GM10266 (cell line): Measurements from ENCODE around the gene CRACR2A.

Source experiments
- DNase-seq: peaks from one replicate; pipeline ENCODE4 v3.0.0; 2012; ENCODE audit errors: extremely low spot score
- TF ChIP-seq, protein P1 (sequence below): IDR thresholded peaks from 2 replicates; pipeline ENCODE4 v1.5.1; 2012; ENCODE audit warnings: mild to moderate bottlenecking, low read depth; ENCODE audit not compliant: control insufficient read depth, insufficient read depth; ENCODE audit errors: missing control alignments

CRACR2A gene

DNA sequence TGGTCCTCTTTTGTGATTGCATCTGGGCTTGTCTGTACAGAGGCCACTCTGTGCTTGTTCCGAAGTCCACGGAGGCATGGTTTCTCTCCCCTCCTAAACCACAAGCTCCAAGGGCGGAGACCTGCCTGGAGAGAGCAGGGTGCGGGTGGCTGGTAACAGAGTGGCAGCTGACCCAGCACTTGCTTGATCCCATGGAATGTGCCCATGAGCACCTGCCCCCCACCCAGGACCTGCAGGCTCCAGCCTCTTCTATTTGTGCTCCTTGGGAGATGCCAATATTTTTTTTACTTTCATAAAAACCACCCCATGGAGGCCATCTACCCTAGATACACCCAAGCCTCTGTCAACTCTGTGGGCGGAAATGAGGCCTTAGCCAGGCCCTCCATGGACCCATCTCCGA, 157.2 kb downstream of the CRACR2A start:
- no peak for DNase-seq
- TF ChIP-seq, protein P1, sequence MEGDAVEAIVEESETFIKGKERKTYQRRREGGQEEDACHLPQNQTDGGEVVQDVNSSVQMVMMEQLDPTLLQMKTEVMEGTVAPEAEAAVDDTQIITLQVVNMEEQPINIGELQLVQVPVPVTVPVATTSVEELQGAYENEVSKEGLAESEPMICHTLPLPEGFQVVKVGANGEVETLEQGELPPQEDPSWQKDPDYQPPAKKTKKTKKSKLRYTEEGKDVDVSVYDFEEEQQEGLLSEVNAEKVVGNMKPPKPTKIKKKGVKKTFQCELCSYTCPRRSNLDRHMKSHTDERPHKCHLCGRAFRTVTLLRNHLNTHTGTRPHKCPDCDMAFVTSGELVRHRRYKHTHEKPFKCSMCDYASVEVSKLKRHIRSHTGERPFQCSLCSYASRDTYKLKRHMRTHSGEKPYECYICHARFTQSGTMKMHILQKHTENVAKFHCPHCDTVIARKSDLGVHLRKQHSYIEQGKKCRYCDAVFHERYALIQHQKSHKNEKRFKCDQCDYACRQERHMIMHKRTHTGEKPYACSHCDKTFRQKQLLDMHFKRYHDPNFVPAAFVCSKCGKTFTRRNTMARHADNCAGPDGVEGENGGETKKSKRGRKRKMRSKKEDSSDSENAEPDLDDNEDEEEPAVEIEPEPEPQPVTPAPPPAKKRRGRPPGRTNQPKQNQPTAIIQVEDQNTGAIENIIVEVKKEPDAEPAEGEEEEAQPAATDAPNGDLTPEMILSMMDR, result no peak

- no peak for DNase-seq
- TF ChIP-seq, protein P1, result no peak
Observed at GRCh38 chr12:3594966-3595365, 157.9 kb downstream of the CRACR2A start.

DNA sequence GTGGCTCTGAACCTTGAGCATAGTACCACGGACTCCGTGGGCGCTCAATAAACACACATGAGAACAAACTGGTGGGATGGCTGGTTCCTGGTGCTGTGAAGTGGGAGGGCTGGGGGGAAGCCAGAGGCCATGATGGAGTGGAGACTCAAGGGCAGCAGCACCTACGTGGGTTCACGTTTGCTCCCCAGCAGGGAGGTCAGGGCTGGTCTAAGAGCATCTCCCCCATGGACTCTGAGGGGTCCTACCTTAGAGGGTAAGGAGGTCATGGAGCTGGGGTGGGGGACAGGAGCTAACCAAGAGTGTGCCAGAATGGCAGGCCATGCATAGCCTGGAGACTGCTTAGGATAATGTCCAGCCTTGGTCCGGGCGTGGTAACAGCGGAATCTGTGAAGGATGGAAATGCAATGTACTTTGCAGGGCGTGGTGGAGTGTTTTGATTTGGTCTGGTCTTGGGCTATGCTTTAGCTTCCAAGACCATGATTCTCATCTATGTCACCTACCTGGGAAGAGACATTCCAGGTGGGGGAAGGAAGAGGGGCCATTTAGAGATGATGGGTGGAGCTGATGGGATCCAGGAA, 158.9 kb downstream of the CRACR2A start:
- TF ChIP-seq, protein P1, result no peak
- DNase-seq, result no peak

DNA sequence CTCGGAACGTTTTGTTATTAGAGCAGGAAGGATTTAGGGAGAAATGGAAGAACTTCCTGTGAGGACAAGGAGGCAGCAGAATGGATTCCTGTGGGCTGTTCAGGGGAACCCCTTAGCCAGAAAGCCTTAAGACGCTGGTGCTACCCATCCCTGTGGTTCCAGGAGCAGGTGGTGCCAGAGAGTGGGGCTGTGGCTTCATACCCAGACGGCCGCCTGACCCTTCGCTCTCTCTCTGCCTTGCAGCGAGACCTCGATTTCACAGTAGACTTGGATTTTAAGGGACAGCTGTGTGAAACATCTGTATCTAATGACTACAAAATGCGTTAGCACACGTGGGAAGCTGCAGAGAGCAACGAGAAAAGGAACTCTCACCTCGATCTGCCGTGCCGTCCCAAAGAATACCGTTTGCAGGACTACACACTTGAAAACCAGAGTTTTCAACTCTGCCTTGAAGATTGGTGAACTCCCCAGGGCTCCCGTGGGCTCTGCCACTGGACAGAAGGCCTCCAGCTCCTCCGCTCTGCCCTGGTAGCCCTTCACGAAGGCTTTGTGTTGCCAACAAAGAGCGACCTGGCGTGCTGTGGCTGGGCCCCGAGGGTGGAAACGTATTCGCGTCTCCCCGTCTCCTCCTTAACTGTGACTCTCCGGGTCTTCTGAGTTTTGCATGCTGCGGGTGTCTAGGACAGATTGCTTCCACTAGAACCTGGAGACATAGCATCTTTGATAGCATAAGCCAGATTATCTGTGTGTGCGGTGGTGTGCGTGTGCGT, 159.9 kb downstream of the CRACR2A start:
- TF ChIP-seq, protein P1, result no peak
- DNase-seq, result no peak

DNA sequence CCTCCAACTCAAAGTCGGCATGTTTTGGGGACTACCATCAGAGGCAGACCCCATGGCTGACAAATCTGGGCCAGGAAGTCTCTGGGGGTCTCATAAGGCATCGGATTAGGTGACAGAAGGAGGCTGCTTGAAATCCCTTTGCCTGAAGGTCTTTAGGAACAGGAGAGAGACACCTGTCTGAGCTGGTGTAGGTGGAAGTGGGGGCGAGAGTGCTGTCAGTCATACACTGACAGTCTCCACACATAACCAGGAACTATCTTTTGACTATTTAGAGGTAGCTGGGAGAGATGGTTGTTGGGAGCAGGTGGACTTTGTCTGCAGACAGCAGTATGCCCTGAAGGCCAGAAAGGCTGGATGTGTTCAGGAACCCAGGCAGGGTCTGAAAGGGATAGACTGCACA, 163.2 kb downstream of the CRACR2A start:
- TF ChIP-seq, protein P1, result no peak
- no peak for DNase-seq

- no peak for DNase-seq
- TF ChIP-seq, protein P1, result no peak
Observed at GRCh38 chr12:3587402-3588013, 165.4 kb downstream of the CRACR2A start.

DNA sequence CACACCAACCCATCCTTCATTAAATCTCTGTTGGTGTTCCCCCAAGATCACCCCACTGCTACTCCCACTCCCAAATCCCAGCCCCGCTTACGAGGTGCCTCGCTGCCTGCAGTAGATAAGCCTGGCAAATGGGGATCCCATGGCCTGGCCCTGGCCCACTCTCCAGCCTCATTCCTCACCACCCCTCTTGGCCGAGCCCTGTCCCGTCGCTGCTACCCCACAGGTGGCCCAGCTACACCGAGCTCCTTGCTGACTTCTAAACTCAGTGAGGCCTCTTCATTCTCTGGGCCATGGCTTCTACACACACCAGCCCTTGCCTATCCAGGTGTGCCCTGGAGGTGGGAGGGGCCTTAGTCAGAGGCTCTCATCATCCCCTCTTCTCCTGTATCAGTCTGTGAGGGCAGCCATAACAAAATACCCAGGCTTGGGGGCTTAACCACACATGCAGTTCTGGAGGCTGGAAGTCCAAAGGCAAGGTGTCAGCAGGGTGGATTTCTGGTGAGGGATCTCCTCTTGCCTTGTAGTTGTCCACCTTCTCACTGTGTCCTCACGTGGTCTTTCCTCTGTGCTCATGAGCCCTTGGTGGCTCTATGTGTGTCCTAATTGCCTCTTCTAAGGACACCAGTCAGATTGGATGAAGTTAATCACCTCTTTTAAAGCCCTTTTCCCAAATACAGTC, 169.1 kb downstream of the CRACR2A start:
- DNase-seq, result no peak
- TF ChIP-seq, protein P1, result no peak
